OCI-LY7 (cell line): ENCODE data around the gene BCAT1. TPM values are rescaled to one million over a fixed set of nuclear protein-coding genes. Genes with fewer than 3 reads are reported as not detected.

Experiments used
- BruUV-seq: library from RNA; stranded (reverse); fragments of 400-500 nt; replicated peaks from 2 replicates; lab custom pipeline; 2021; lab: Mats Ljungman, UMichigan
- CTCF ChIA-PET: fragments of 300-600 bp; sonication (Branson Sonifier 250); formaldehyde crosslinking; loops from one replicate; lab custom pipeline; 2022; ENCODE audit warnings: antibody characterized with exemption; ENCODE audit not compliant: unreplicated experiment; lab: Charles Lee
- POLR2A ChIA-PET: fragments of 300-600 bp; sonication (Branson Sonifier 250); formaldehyde crosslinking; loops from one replicate; lab custom pipeline; 2022; ENCODE audit warnings: antibody characterized with exemption; lab: Charles Lee
- DNase-seq: peaks from one replicate; pipeline ENCODE4 v3.0.0-alpha.2; 2015; ENCODE audit warnings: low spot score
- H2AFZ ChIP-seq: fragments of 200-600 bp; sonication (generic), shearing (Covaris generic); 2 replicates; pipeline ENCODE4 v1.6.1; 2014; ENCODE audit warnings: mild to moderate bottlenecking, antibody characterized with exemption, low read length, moderate library complexity
- H3K27ac ChIP-seq: fragments of 200-600 bp; sonication (generic); 2 replicates; pipeline ENCODE4 v1.5.1; 2014; ENCODE audit warnings: mixed run types, low read depth, mild to moderate bottlenecking, moderate library complexity, low read length, inconsistent platforms; ENCODE audit not compliant: poor library complexity, severe bottlenecking
- H3K36me3 ChIP-seq: fragments of 200-600 bp; sonication (generic); 2 replicates; pipeline ENCODE4 v1.6.1; 2014; ENCODE audit warnings: mild to moderate bottlenecking, antibody characterized with exemption, low read length, moderate library complexity, mixed read lengths; ENCODE audit not compliant: insufficient read depth
- H3K4me1 ChIP-seq: fragments of 200-600 bp; sonication (generic); 2 replicates; pipeline ENCODE4 v1.5.1; 2014; ENCODE audit warnings: mild to moderate bottlenecking, low read length; ENCODE audit not compliant: insufficient read depth, poor library complexity, severe bottlenecking
- H3K4me2 ChIP-seq: fragments of 200-600 bp; sonication (generic); 2 replicates; pipeline ENCODE4 v1.6.1; 2014; ENCODE audit warnings: mild to moderate bottlenecking, low read length
- H3K4me3 ChIP-seq: fragments of 200-600 bp; sonication (generic); 2 replicates; pipeline ENCODE4 v1.5.1; 2014; ENCODE audit warnings: mild to moderate bottlenecking, low read depth, low read length; ENCODE audit not compliant: poor library complexity, severe bottlenecking
- H3K79me2 ChIP-seq: fragments of 200-600 bp; sonication (generic); 2 replicates; pipeline ENCODE4 v1.6.1; 2016; ENCODE audit warnings: low read depth, mild to moderate bottlenecking, low read length, moderate library complexity, mixed read lengths; ENCODE audit not compliant: insufficient read depth
- H3K9me2 ChIP-seq: fragments of 200-600 bp; sonication (generic); 2 replicates; pipeline ENCODE4 v1.6.1; 2016; ENCODE audit warnings: mild to moderate bottlenecking, low read length, mixed read lengths; ENCODE audit not compliant: insufficient read depth
- H3K9me3 ChIP-seq: fragments of 200-600 bp; sonication (generic); 2 replicates; pipeline ENCODE4 v1.6.1; 2014; ENCODE audit warnings: mild to moderate bottlenecking, mixed run types, low read length, mixed read lengths
- H4K20me1 ChIP-seq: fragments of 200-600 bp; sonication (generic); 2 replicates; pipeline ENCODE4 v1.6.1; 2014; ENCODE audit warnings: mild to moderate bottlenecking, antibody characterized with exemption, low read length, moderate library complexity, mixed read lengths; ENCODE audit not compliant: insufficient read depth
- CTCF ChIP-seq: fragments of 200-600 bp; sonication (generic); conservative IDR thresholded peaks from 2 replicates; pipeline ENCODE4 v1.5.1; 2014; ENCODE audit warnings: mild to moderate bottlenecking, antibody characterized with exemption, low read length, moderate library complexity, mixed read lengths
- EZH2phosphoT487 ChIP-seq: fragments of 200-600 bp; sonication (generic); IDR thresholded peaks from 2 replicates; pipeline ENCODE4 v1.6.1; 2018; ENCODE audit warnings: low read depth, borderline replicate concordance, mild to moderate bottlenecking, mixed run types, antibody characterized with exemption, low read length, moderate library complexity, mixed read lengths
- intact Hi-C: fragments of 100-400 bp; cut with micrococcal nuclease; formaldehyde crosslinking; loops from one replicate; pipeline ENCODE4 v1.10.0; 2022; ENCODE audit not compliant: unreplicated experiment
- total RNA-seq, 2 experiments: library from RNA; depleted of rRNA in 1 of 2; stranded (reverse); fragments of >200 nt in 1 of 2; shearing (Covaris generic) in 1 of 2; gene quantifications; 2 replicates each; pipeline ENCODE4 v1.2.3, GENCODE V29; 2014 to 2022

Gene BCAT1
- total RNA-seq, 2 experiments from 2014 or later: 121 to 207 TPM

- H3K9me2 ChIP-seq: no peaks in the 10 kb centered on the region
- H3K27ac ChIP-seq: no peak overlapping the region
- no peak overlapping the region for H3K4me2 ChIP-seq
- CTCF ChIA-PET: no interaction called here
- no peak overlapping the region for H3K4me3 ChIP-seq
- BruUV-seq: no TSS peak
- POLR2A ChIA-PET: interaction anchor here (2.0 kb wide), 1 partner anchor 15 kb away, joined by 6 read pairs; no protein-coding TSS in a partner anchor
- no peak overlapping the region for H2AFZ ChIP-seq
- H3K9me3 ChIP-seq: no peaks in the 10 kb centered on the region
- no peaks in the 10 kb centered on the region; the same call in 1 of the 2 replicates for H4K20me1 ChIP-seq
- H3K36me3 ChIP-seq: peaks cover 79% of the 10 kb centered on the region
- H3K79me2 ChIP-seq: peaks cover 3% of the 10 kb centered on the region; the same call in 1 of the 2 replicates
- DNase-seq: no peak
- intact Hi-C loops: no loop called here
- TF ChIP-seq EZH2phosphoT487 (no peak), CTCF (no peak)
- H3K4me1 ChIP-seq: no peaks in the 10 kb centered on the region
Measured at GRCh38 chr12:24881227-24881626, 67.7 kb downstream of the BCAT1 start.

- TF ChIP-seq EZH2phosphoT487 (no peak), CTCF (no peak)
- intact Hi-C loops: no loop called here
- no peak for DNase-seq
- Histone ChIP-seq H3K4me1 (no peaks in the 10 kb centered on the region), H3K9me3 (no peaks in the 10 kb centered on the region), H3K4me3 (no peak overlapping the region), H2AFZ (no peak overlapping the region), H3K36me3 (peaks cover 84% of the 10 kb centered on the region), H3K4me2 (no peak overlapping the region), H3K27ac (no peak overlapping the region), H3K9me2 (no peaks in the 10 kb centered on the region), H3K79me2 (peaks cover 3% of the 10 kb centered on the region; the same call in 1 of the 2 replicates), H4K20me1 (no peaks in the 10 kb centered on the region; the same call in 1 of the 2 replicates)
- CTCF ChIA-PET: no interaction called here
- POLR2A ChIA-PET: no interaction called here
- no TSS peak for BruUV-seq
Measured at GRCh38 chr12:24880732-24881131, 68.2 kb downstream of the BCAT1 start.

GRCh38 chr12:24879644-24880043 lies 69.3 kb downstream of the BCAT1 start:
- Histone ChIP-seq H3K36me3 (peaks cover 87% of the 10 kb centered on the region), H3K9me2 (no peaks in the 10 kb centered on the region), H4K20me1 (no peaks in the 10 kb centered on the region; the same call in 1 of the 2 replicates), H2AFZ (no peak overlapping the region), H3K79me2 (peaks cover 3% of the 10 kb centered on the region; the same call in 1 of the 2 replicates), H3K4me3 (no peak overlapping the region), H3K4me1 (no peaks in the 10 kb centered on the region), H3K4me2 (no peak overlapping the region), H3K27ac (no peak overlapping the region), H3K9me3 (no peaks in the 10 kb centered on the region)
- ChIA-PET CTCF (no interaction called here), POLR2A (interaction anchor here (0.9 kb wide), 1 partner anchor 9 kb away, joined by 6 read pairs; no protein-coding TSS in a partner anchor)
- TF ChIP-seq CTCF: no peak
- no peak for TF ChIP-seq EZH2phosphoT487
- intact Hi-C loops: no loop called here
- DNase-seq: no peak
- BruUV-seq: no TSS peak
